Hepatocyte (in vitro differentiated cells): ENCODE results near the gene SLIT1. TPM values are rescaled to one million over a fixed set of nuclear protein-coding genes. Genes with fewer than 3 reads are reported as not detected.

Experiments
- DNase-seq: peaks from one replicate; pipeline ENCODE4 v3.0.0-alpha.2; 2016; ENCODE audit warnings: low spot score
- H2AFZ ChIP-seq: fragments of 200-600 bp; sonication (generic); 2 replicates; pipeline ENCODE4 v1.6.0; 2016; ENCODE audit warnings: antibody characterized with exemption, mild to moderate bottlenecking
- H3K27ac ChIP-seq: fragments of 200-600 bp; sonication (generic); 2 replicates; pipeline ENCODE4 v1.5.1; 2016; ENCODE audit warnings: mild to moderate bottlenecking
- H3K27me3 ChIP-seq: fragments of 200-600 bp; sonication (generic); 2 replicates; pipeline ENCODE4 v1.6.1; 2016
- H3K36me3 ChIP-seq: fragments of 200-600 bp; sonication (generic); replicated peaks from 2 replicates; pipeline ENCODE4 v1.5.1; 2016; ENCODE audit warnings: low read depth; ENCODE audit not compliant: insufficient read depth
- H3K4me1 ChIP-seq: fragments of 200-600 bp; sonication (generic); 2 replicates; pipeline ENCODE4 v1.5.1; 2016; ENCODE audit warnings: mild to moderate bottlenecking, moderate library complexity; ENCODE audit not compliant: insufficient read depth
- H3K4me2 ChIP-seq: fragments of 200-600 bp; sonication (generic); 2 replicates; pipeline ENCODE4 v1.6.0; 2016
- H3K4me3 ChIP-seq: fragments of 200-600 bp; sonication (generic); 2 replicates; pipeline ENCODE4 v1.5.1; 2016; ENCODE audit warnings: mild to moderate bottlenecking
- H3K79me2 ChIP-seq: fragments of 200-600 bp; sonication (generic); 2 replicates; pipeline ENCODE4 v1.6.0; 2017; ENCODE audit warnings: mild to moderate bottlenecking
- H3K9me2 ChIP-seq: fragments of 200-600 bp; sonication (generic); replicated peaks from 2 replicates; pipeline ENCODE4 v1.6.0; 2017; ENCODE audit warnings: mild to moderate bottlenecking; ENCODE audit not compliant: insufficient read depth
- H3K9me3 ChIP-seq: fragments of 200-600 bp; sonication (generic); 2 replicates; pipeline ENCODE4 v1.5.1; 2016; ENCODE audit warnings: low read depth, mild to moderate bottlenecking
- H4K20me1 ChIP-seq: fragments of 200-600 bp; sonication (generic); 2 replicates; pipeline ENCODE4 v1.6.0; 2016; ENCODE audit warnings: mild to moderate bottlenecking; ENCODE audit not compliant: insufficient read depth, poor library complexity, severe bottlenecking
- CTCF ChIP-seq: fragments of 200-600 bp; sonication (generic); IDR thresholded peaks from 2 replicates; pipeline ENCODE4 v1.5.1; 2016; ENCODE audit warnings: antibody characterized with exemption, mild to moderate bottlenecking; ENCODE audit not compliant: poor library complexity
- EZH2 ChIP-seq: fragments of 200-600 bp; sonication (generic); IDR thresholded peaks from 2 replicates; pipeline ENCODE4 v1.6.1; 2016; ENCODE audit warnings: antibody characterized with exemption, mild to moderate bottlenecking, borderline replicate concordance
- EZH2phosphoT487 ChIP-seq: fragments of 200-600 bp; sonication (generic); IDR thresholded peaks from one replicate; pipeline ENCODE4 v1.6.1; 2018; ENCODE audit warnings: antibody characterized with exemption, mild to moderate bottlenecking, low read depth, moderate library complexity; ENCODE audit not compliant: unreplicated experiment, severe bottlenecking
- WGBS: methylation state at CpG from one replicate; pipeline ENCODE4 v1.1.6; 2016; ENCODE audit warnings: low lambda C conversion rate; ENCODE audit errors: missing lambda C conversion rate; 5-methylcytosine and 5-hydroxymethylcytosine counted together
- polyA plus RNA-seq: library from polyadenylated mRNA; unstranded; fragments of >200 nt; fragmentation: Nextera tagmentation; extraction: Ambion mirVana; gene quantifications from 2 replicates; pipeline ENCODE4 v1.2.1, GENCODE V29; 2016
- total RNA-seq: library from RNA; depleted of rRNA; stranded (reverse); fragments of >200 nt; gene quantifications from 2 replicates; pipeline ENCODE4 v1.2.3, GENCODE V29; 2014

Gene SLIT1
- total and polyA plus RNA-seq, 2 experiments from 2014 or later: 0.47 to 0.65 TPM

GRCh38 chr10:97079448-97079847 is 106.3 kb downstream of the SLIT1 start:
- 78% methylated on average over 3 of the region's 3 CpGs for WGBS

GRCh38 chr10:97078938-97079445 is 106.8 kb downstream of the SLIT1 start:
- Histone ChIP-seq H3K9me2 (no peaks in the 10 kb centered on the region), H3K4me2 (no peak overlapping the region), H3K4me3 (no peak overlapping the region), H3K4me1 (no peaks in the 10 kb centered on the region), H3K27me3 (peaks cover 14% of the 10 kb centered on the region), H4K20me1 (no peaks in the 10 kb centered on the region), H3K27ac (no peak overlapping the region), H2AFZ (no peak overlapping the region), H3K79me2 (no peaks in the 10 kb centered on the region), H3K9me3 (no peaks in the 10 kb centered on the region), H3K36me3 (no peaks in the 10 kb centered on the region)
- DNase-seq: no peak
- TF ChIP-seq EZH2phosphoT487: no peak
- no peak for TF ChIP-seq EZH2
- no peak for TF ChIP-seq CTCF
- 69% methylated on average over 2 of the region's 2 CpGs for WGBS

More at GRCh38 chr10:97079448-97079847, 106.3 kb downstream of the SLIT1 start:
- TF ChIP-seq EZH2: no peak
- TF ChIP-seq CTCF: no peak
- TF ChIP-seq EZH2phosphoT487: no peak
- H3K4me2 ChIP-seq: no peak overlapping the region
- no peaks in the 10 kb centered on the region for H3K4me1 ChIP-seq
- peaks cover 18% of the 10 kb centered on the region for H3K27me3 ChIP-seq
- H3K9me3 ChIP-seq: no peaks in the 10 kb centered on the region
- H3K36me3 ChIP-seq: no peaks in the 10 kb centered on the region
- H4K20me1 ChIP-seq: no peaks in the 10 kb centered on the region
- no peak overlapping the region for H3K4me3 ChIP-seq
- no peaks in the 10 kb centered on the region for H3K9me2 ChIP-seq
- no peak overlapping the region for H2AFZ ChIP-seq
- no peak for DNase-seq
- no peak overlapping the region for H3K27ac ChIP-seq
- H3K79me2 ChIP-seq: no peaks in the 10 kb centered on the region

GRCh38 chr10:97078261-97078937 is 107.4 kb downstream of the SLIT1 start:
- Histone ChIP-seq H2AFZ (no peak overlapping the region), H3K9me2 (no peaks in the 10 kb centered on the region), H3K4me2 (no peak overlapping the region), H3K27ac (no peak overlapping the region), H3K79me2 (no peaks in the 10 kb centered on the region), H3K27me3 (peaks cover 14% of the 10 kb centered on the region), H3K4me1 (no peaks in the 10 kb centered on the region), H4K20me1 (no peaks in the 10 kb centered on the region), H3K36me3 (no peaks in the 10 kb centered on the region), H3K9me3 (no peaks in the 10 kb centered on the region), H3K4me3 (no peak overlapping the region)
- no peak for TF ChIP-seq CTCF
- TF ChIP-seq EZH2phosphoT487: no peak
- TF ChIP-seq EZH2: no peak
- DNase-seq: no peak
- 85% methylated on average over 14 of the region's 14 CpGs for WGBS
